ENCODE data around the gene LRR1. TPM values are rescaled to one million over a fixed set of nuclear protein-coding genes. Genes with fewer than 3 reads are reported as not detected.

The LRR1 gene
- total and polyA plus RNA-seq, 9 of the 15 experiments (the other 6 are each of a cell fraction or from before 2014, with no cell fraction given) = 26.5 to 58.1 (median 31.8) TPM

GRCh38 chr14:49566714-49567113, 32.0 kb upstream of the LRR1 start:
- H4K20me1 ChIP-seq (replicated peaks; ENCODE audit: control insufficient read depth, insufficient read depth, low read length) = no peaks in the 10 kb centered on the region
- no peaks in the 10 kb centered on the region for H3K9me3 ChIP-seq (replicated peaks; ENCODE audit: control insufficient read depth, insufficient read depth, low read depth, low read length)
- H2AFZ ChIP-seq (ENCODE audit: low read depth, low read length) = no peak overlapping the region
- no peaks in the 10 kb centered on the region for H3K36me3 ChIP-seq (ENCODE audit: control insufficient read depth, insufficient read depth, low read length)
- ChIA-PET POLR2A (interaction anchor here (1.1 kb wide), 1 partner anchor 41 kb away, joined by 4 read pairs; no protein-coding TSS in a partner anchor), CTCF (ENCODE audit: low intra/inter-chr PET ratio) (no interaction called here)
- no peak overlapping the region for H3K4me3 ChIP-seq
- H3K27me3 ChIP-seq (ENCODE audit: control insufficient read depth in 2 of 2, insufficient read depth in 2 of 2, low read length in 2 of 2) = no peaks in the 10 kb centered on the region
- no TSS peak for BruUV-seq (replicated peaks)
- no peak for ATAC-seq
- TF ChIP-seq PRDM10 (IDR thresholded peaks at IDR 0.05; ENCODE audit: partially characterized antibody) (peak; percentile 68), ZNF232 (CRISPR knock-in tag; IDR thresholded peaks at IDR 0.05) (no peak)
- H3K79me2 ChIP-seq (ENCODE audit: control insufficient read depth, insufficient read depth, low read length) = no peaks in the 10 kb centered on the region
- no peak for FAIRE-seq
- H3K27ac ChIP-seq (ENCODE audit: extremely low read depth, low read depth, low read length) = no peak overlapping the region
- no peak overlapping the region for H3K4me2 ChIP-seq (ENCODE audit: insufficient read depth, low read length)
- in situ Hi-C loops (cut with MboI) = no loop called here
- no peak overlapping the region for H3K9ac ChIP-seq (ENCODE audit: insufficient read depth in 1 of 2, low read depth in 2 of 2, low read length in 2 of 2)
- DNase-seq (ENCODE audit: extremely low read depth in 1 of 4, low spot score in 3 of 4) = no peak
- 34% methylated on average over 10 of the region's 12 CpGs for WGBS (ENCODE audit: insufficient coverage, low coverage, missing lambda C conversion rate)
- no peaks in the 10 kb centered on the region for H3K9me1 ChIP-seq (ENCODE audit: control insufficient read depth, insufficient read depth, low read length)
- intact Hi-C loops (cut with micrococcal nuclease) = no loop called here
- H3K4me1 ChIP-seq (replicated peaks in 1 of 2; ENCODE audit: control insufficient read depth in 2 of 2, insufficient read depth in 2 of 2, low read length in 2 of 2) = no peaks in the 10 kb centered on the region

Measured in K562 (cell line).